ENCODE measurements around the gene SDHAF3.
A peak's percentile ranks its signal among the peaks of the same experiment; 100 is the strongest.
"Not testable (repeated sequence)": the region's sequence is repeated elsewhere in the genome, so short reads cannot be mapped to it uniquely, and the experiment has no call there.

SDHAF3 gene
- long read RNA-seq, transcript SDHAF3-202 (2 exons, 2,060 nt), result major isoform, 95 of 105 reads
- long read RNA-seq, partial matches to known transcripts, result 0 of 105 reads
- long read RNA-seq, other reads (novel, unspliced or antisense), result 7 of 105 reads

GRCh38 chr7:97117372-97118188 lies at the start of gene SDHAF3:
SDHAF3 (plus strand) TSS chr7:97117698; CDS start chr7:97117724, 26 bp downstream.
- DNase-seq (ENCODE audit: low read depth in 1 of 2, low spot score in 1 of 2), result peak; percentile 98 to 99
- H3K4me3 ChIP-seq (replicated peaks; ENCODE audit: insufficient read depth, low read length), result peak within 1 kb of the TSS; percentile 71
- H3K27me3 ChIP-seq (ENCODE audit: insufficient read depth, poor library complexity, severe bottlenecking), result no peaks in the 10 kb centered on the region
- H3K27ac ChIP-seq (replicated peaks), result peak within 1 kb of the TSS; percentile 91
- peak; percentile 93 for TF ChIP-seq POLR2AphosphoS5 (IDR thresholded peaks at IDR 0.05; ENCODE audit: low read depth)
- TF ChIP-seq GABPA (IDR thresholded peaks at IDR 0.05; ENCODE audit: low read depth), result peak; percentile 96
- TF ChIP-seq SPI1 (IDR thresholded peaks at IDR 0.05; ENCODE audit: borderline replicate concordance, low read depth), result peak; percentile 24; the same call in 1 of the 2 replicates
- TF ChIP-seq CTCF (IDR thresholded peaks at IDR 0.05; ENCODE audit: insufficient read depth, low read length), result no peak

- H3K27ac ChIP-seq (replicated peaks); H3K4me3 ChIP-seq (replicated peaks; ENCODE audit: insufficient read depth, low read length); DNase-seq (ENCODE audit: low read depth in 1 of 2, low spot score in 1 of 2): not testable (repeated sequence)
- H3K27me3 ChIP-seq (ENCODE audit: insufficient read depth, poor library complexity, severe bottlenecking), result peaks cover 18% of the 10 kb centered on the region
These were observed 45.5 kb upstream of the SDHAF3 start for GRCh38 chr7:97072025-97072424.

GRCh38 chr7:97075928-97076327 lies 41.6 kb upstream of the SDHAF3 start:
- DNase-seq (ENCODE audit: low read depth in 1 of 2, low spot score in 1 of 2), result no peak
- Histone ChIP-seq H3K4me3 (replicated peaks; ENCODE audit: insufficient read depth, low read length) (no peak overlapping the region), H3K27ac (replicated peaks) (no peak overlapping the region), H3K27me3 (ENCODE audit: insufficient read depth, poor library complexity, severe bottlenecking) (peaks cover 17% of the 10 kb centered on the region)
- TF ChIP-seq REST (IDR thresholded peaks at IDR 0.05; ENCODE audit: insufficient replicate concordance, low read depth) (no peak), CTCF (IDR thresholded peaks at IDR 0.05; ENCODE audit: insufficient read depth, low read length) (no peak), POLR2AphosphoS5 (IDR thresholded peaks at IDR 0.05; ENCODE audit: low read depth) (no peak), GABPA (IDR thresholded peaks at IDR 0.05; ENCODE audit: low read depth) (no peak), SPI1 (IDR thresholded peaks at IDR 0.05; ENCODE audit: borderline replicate concordance, low read depth) (no peak)

- H3K27ac ChIP-seq (replicated peaks), result no peak overlapping the region
- H3K4me3 ChIP-seq (replicated peaks; ENCODE audit: insufficient read depth, low read length), result no peak overlapping the region
- H3K27me3 ChIP-seq (ENCODE audit: insufficient read depth, poor library complexity, severe bottlenecking), result peaks cover 8% of the 10 kb centered on the region
- TF ChIP-seq CTCF (IDR thresholded peaks at IDR 0.05; ENCODE audit: insufficient read depth, low read length) (no peak), SPI1 (IDR thresholded peaks at IDR 0.05; ENCODE audit: borderline replicate concordance, low read depth) (no peak), POLR2AphosphoS5 (IDR thresholded peaks at IDR 0.05; ENCODE audit: low read depth) (no peak), GABPA (IDR thresholded peaks at IDR 0.05; ENCODE audit: low read depth) (no peak), REST (IDR thresholded peaks at IDR 0.05; ENCODE audit: insufficient replicate concordance, low read depth) (no peak)
- no peak for DNase-seq (ENCODE audit: low read depth in 1 of 2, low spot score in 1 of 2)
These were observed 39.2 kb upstream of the SDHAF3 start for GRCh38 chr7:97078023-97078969.

Measured in HL-60 (cell line).